ENCODE results near the gene SNX1. TPM values are rescaled to one million over a fixed set of nuclear protein-coding genes. Genes with fewer than 3 reads are reported as not detected.

SNX1 gene
- total RNA-seq, 2 experiments from 2014 or later: 30.1 to 129 TPM

- no peak overlapping the region for H2AFZ ChIP-seq (ENCODE audit: low read length)
- H3K4me2 ChIP-seq (ENCODE audit: low read length): no peak overlapping the region
- no peak for DNase-seq (ENCODE audit: low spot score)
- POLR2A ChIA-PET: no interaction called here
- no peaks in the 10 kb centered on the region for H3K9me3 ChIP-seq (ENCODE audit: low read length)
- CTCF ChIA-PET (ENCODE audit: unreplicated experiment): no interaction called here
- no peaks in the 10 kb centered on the region for H3K4me1 ChIP-seq (ENCODE audit: insufficient read depth, low read length, poor library complexity, severe bottlenecking)
- no peaks in the 10 kb centered on the region for H3K9me2 ChIP-seq (ENCODE audit: insufficient read depth, low read length)
- no peaks in the 10 kb centered on the region for H4K20me1 ChIP-seq (ENCODE audit: insufficient read depth, low read length)
- no peak overlapping the region for H3K27ac ChIP-seq (ENCODE audit: low read depth, low read length, poor library complexity, severe bottlenecking)
- H3K79me2 ChIP-seq (ENCODE audit: insufficient read depth, low read depth, low read length): no peaks in the 10 kb centered on the region
- H3K4me3 ChIP-seq (ENCODE audit: low read depth, low read length, poor library complexity, severe bottlenecking): no peak overlapping the region
- H3K36me3 ChIP-seq (ENCODE audit: insufficient read depth, low read length): peaks cover 88% of the 10 kb centered on the region
- no TSS peak for BruUV-seq (replicated peaks)
- TF ChIP-seq CTCF (conservative IDR thresholded peaks at IDR 0.05; ENCODE audit: low read length) (no peak), EZH2phosphoT487 (IDR thresholded peaks at IDR 0.05; ENCODE audit: borderline replicate concordance, low read depth, low read length) (no peak)
- intact Hi-C loops (cut with micrococcal nuclease; ENCODE audit: unreplicated experiment): no loop called here
Measured at GRCh38 chr15:64127521-64128270, 31.9 kb downstream of the SNX1 start.

- BruUV-seq (replicated peaks): no TSS peak
- POLR2A ChIA-PET: interaction anchor here (0.6 to 0.9 kb wide), 2 partner anchors 9 to 55 kb away, joined by 3 to 5 read pairs; no protein-coding TSS in a partner anchor
- peaks cover 91% of the 10 kb centered on the region for H3K36me3 ChIP-seq (ENCODE audit: insufficient read depth, low read length)
Measured at GRCh38 chr15:64130159-64130558, 34.4 kb downstream of the SNX1 start.

More at GRCh38 chr15:64130159-64130558, 34.4 kb downstream of the SNX1 start:
- H3K9me2 ChIP-seq (ENCODE audit: insufficient read depth, low read length): no peaks in the 10 kb centered on the region
- no peak overlapping the region for H2AFZ ChIP-seq (ENCODE audit: low read length)
- no peaks in the 10 kb centered on the region for H4K20me1 ChIP-seq (ENCODE audit: insufficient read depth, low read length)
- H3K27ac ChIP-seq (ENCODE audit: low read depth, low read length, poor library complexity, severe bottlenecking): no peak overlapping the region
- H3K79me2 ChIP-seq (ENCODE audit: insufficient read depth, low read depth, low read length): no peaks in the 10 kb centered on the region
- TF ChIP-seq EZH2phosphoT487 (IDR thresholded peaks at IDR 0.05; ENCODE audit: borderline replicate concordance, low read depth, low read length) (no peak), CTCF (conservative IDR thresholded peaks at IDR 0.05; ENCODE audit: low read length) (no peak)
- intact Hi-C loops (cut with micrococcal nuclease; ENCODE audit: unreplicated experiment): no loop called here
- H3K4me3 ChIP-seq (ENCODE audit: low read depth, low read length, poor library complexity, severe bottlenecking): no peak overlapping the region
- no peaks in the 10 kb centered on the region for H3K9me3 ChIP-seq (ENCODE audit: low read length)
- no peak overlapping the region for H3K4me2 ChIP-seq (ENCODE audit: low read length)
- no peaks in the 10 kb centered on the region for H3K4me1 ChIP-seq (ENCODE audit: insufficient read depth, low read length, poor library complexity, severe bottlenecking)
- CTCF ChIA-PET (ENCODE audit: unreplicated experiment): no interaction called here
- DNase-seq (ENCODE audit: low spot score): no peak

Data from OCI-LY7 (cell line).